Peyer's patch (tissue), 4 donors: ENCODE measurements around the gene RBM20. TPM values are rescaled to one million over a fixed set of nuclear protein-coding genes. Genes with fewer than 3 reads are reported as not detected.
"Not testable (repeated sequence)": the region's sequence is repeated elsewhere in the genome, so short reads cannot be mapped to it uniquely, and the experiment has no call there.

Experiments
- DNase-seq, 3 donors: peaks; one replicate each; pipeline ENCODE4 v3.0.0-alpha.2; 2017 to 2019
- H3K27ac ChIP-seq, 4 donors: fragments of 200-600 bp; sonication (generic); one replicate each; pipeline ENCODE4 v1.5.1; 2016 to 2019
- H3K27me3 ChIP-seq, 2 donors: fragments of 200-600 bp; sonication (generic); one replicate each; pipeline ENCODE4 v1.5.1; 2019
- H3K36me3 ChIP-seq, 3 donors: fragments of 200-600 bp; sonication (generic); one replicate each; pipeline ENCODE4 v1.5.1; 2016 to 2019
- H3K4me1 ChIP-seq, 4 donors: fragments of 200-600 bp; sonication (generic); one replicate each; pipeline ENCODE4 v1.5.1; 2016 to 2019
- H3K4me3 ChIP-seq, 4 donors: fragments of 200-600 bp; sonication (generic); 1 replicate in 3 of 4; 2 replicates in 1 of 4; pipeline ENCODE4 v1.5.1; 2016 to 2019; ENCODE audit warnings: mild to moderate bottlenecking in 1 of 4
- H3K9me3 ChIP-seq, 4 donors: fragments of 200-600 bp; sonication (generic); one replicate each; pipeline ENCODE4 v1.5.1; 2016 to 2019; ENCODE audit warnings: mild to moderate bottlenecking in 1 of 4
- POLR2A ChIP-seq, 2 donors: fragments of 450-650 bp; IDR thresholded peaks; one replicate each; pipeline ENCODE4 v1.5.1; 2017; ENCODE audit warnings: antibody characterized with exemption in 2 of 2, mild to moderate bottlenecking in 2 of 2, moderate library complexity in 2 of 2
- total RNA-seq, 4 donors: library from RNA; depleted of rRNA; stranded (reverse); fragments of >200 nt; gene quantifications; one replicate each; pipeline ENCODE4 v1.1.0, GENCODE V29; 2016
- TF ChIP-seq, protein P1 (sequence below), 6 experiments: fragments of 450-650 bp in 4 of 6; fragments of 200-600 bp in 2 of 6; sonication (generic) in 1 of 6; IDR thresholded peaks; one replicate each; pipeline ENCODE4 v1.5.1; 2017 to 2019; ENCODE audit warnings: antibody characterized with exemption in 6 of 6, mild to moderate bottlenecking in 3 of 6, moderate library complexity in 1 of 6

Gene RBM20
- total RNA-seq, 4 donors from 2014 or later: 0.80 to 4.1 (median 1.2) TPM

- DNase-seq: no peak
- no peaks in the 10 kb centered on the region for H3K9me3 ChIP-seq
- no peaks in the 10 kb centered on the region for H3K36me3 ChIP-seq
- H3K27ac ChIP-seq: no peak overlapping the region
- no peaks in the 10 kb centered on the region for H3K4me1 ChIP-seq
- H3K4me3 ChIP-seq: no peak overlapping the region
- TF ChIP-seq POLR2A (IDR thresholded peaks at IDR 0.05): no peak
- TF ChIP-seq, protein P1, sequence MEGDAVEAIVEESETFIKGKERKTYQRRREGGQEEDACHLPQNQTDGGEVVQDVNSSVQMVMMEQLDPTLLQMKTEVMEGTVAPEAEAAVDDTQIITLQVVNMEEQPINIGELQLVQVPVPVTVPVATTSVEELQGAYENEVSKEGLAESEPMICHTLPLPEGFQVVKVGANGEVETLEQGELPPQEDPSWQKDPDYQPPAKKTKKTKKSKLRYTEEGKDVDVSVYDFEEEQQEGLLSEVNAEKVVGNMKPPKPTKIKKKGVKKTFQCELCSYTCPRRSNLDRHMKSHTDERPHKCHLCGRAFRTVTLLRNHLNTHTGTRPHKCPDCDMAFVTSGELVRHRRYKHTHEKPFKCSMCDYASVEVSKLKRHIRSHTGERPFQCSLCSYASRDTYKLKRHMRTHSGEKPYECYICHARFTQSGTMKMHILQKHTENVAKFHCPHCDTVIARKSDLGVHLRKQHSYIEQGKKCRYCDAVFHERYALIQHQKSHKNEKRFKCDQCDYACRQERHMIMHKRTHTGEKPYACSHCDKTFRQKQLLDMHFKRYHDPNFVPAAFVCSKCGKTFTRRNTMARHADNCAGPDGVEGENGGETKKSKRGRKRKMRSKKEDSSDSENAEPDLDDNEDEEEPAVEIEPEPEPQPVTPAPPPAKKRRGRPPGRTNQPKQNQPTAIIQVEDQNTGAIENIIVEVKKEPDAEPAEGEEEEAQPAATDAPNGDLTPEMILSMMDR (IDR thresholded peaks at IDR 0.05): no peak
- H3K27me3 ChIP-seq: no peaks in the 10 kb centered on the region
These were observed 24.4 kb upstream of the RBM20 start for GRCh38 chr10:110619514-110620397.

GRCh38 chr10:110620398-110620719, 23.8 kb upstream of the RBM20 start:
- H3K36me3 ChIP-seq: no peaks in the 10 kb centered on the region
- no peaks in the 10 kb centered on the region for H3K4me1 ChIP-seq
- no peak for DNase-seq
- H3K9me3 ChIP-seq: no peaks in the 10 kb centered on the region
- no peak for TF ChIP-seq POLR2A (IDR thresholded peaks at IDR 0.05)
- TF ChIP-seq, protein P1 (IDR thresholded peaks at IDR 0.05): no peak
- H3K27ac ChIP-seq: no peak overlapping the region
- no peaks in the 10 kb centered on the region for H3K27me3 ChIP-seq
- H3K4me3 ChIP-seq: no peak overlapping the region

DNA sequence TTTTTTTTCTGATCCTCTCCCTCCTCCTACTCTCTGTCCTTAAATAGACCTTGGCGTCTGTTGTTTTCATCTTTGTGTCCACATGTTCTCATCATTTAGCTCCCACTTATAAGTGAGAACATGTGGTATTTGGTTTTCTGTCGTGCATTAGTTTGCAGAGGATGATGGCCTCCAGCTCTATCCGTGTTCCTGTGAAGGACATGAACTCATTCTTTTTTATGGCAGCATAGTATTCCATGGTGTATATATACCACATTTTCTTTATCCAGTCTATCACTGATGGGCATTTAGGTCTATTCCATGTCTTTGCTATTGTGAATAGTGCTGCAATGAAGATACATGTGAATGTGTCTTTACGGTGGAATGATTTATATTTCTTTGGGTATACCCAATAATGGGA, 20.8 kb upstream of the RBM20 start:
- DNase-seq, H3K4me1 ChIP-seq, H3K36me3 ChIP-seq, H3K9me3 ChIP-seq, H3K4me3 ChIP-seq, H3K27me3 ChIP-seq, H3K27ac ChIP-seq: not testable (repeated sequence)

DNA sequence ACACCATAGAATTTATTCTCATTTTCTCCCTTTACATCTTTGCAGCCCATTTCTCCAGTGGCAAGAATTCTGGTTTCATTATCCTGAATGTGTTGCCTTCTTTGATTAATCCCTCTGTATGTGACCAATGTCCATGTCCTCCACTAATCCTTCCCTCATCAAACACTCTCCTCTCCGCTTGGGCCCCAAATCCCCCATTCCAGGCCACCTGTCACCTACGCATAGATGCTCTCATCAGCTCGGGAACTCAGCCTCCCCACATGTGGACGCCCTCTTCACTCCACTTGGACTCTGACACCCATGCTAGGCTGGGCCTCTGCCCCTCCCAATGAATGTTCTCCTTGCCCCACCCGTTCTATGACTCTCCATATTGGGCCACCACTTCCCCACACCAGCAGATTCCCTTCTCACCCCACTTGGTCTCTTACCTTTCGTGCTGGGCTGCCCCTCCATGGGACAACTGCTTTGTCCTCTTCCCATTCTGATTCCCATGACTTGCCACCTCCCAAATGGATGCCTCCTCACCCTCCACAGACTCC, 18.7 kb upstream of the RBM20 start:
- no peaks in the 10 kb centered on the region for H3K36me3 ChIP-seq
- H3K27me3 ChIP-seq: no peaks in the 10 kb centered on the region
- no peaks in the 10 kb centered on the region for H3K4me1 ChIP-seq
- H3K27ac ChIP-seq: peak overlapping the region in 2 of 4 donors; percentile 74 to 82
- peak in 2 of 3 donors; percentile 62 to 70 for DNase-seq
- no peaks in the 10 kb centered on the region for H3K9me3 ChIP-seq
- H3K4me3 ChIP-seq: no peak overlapping the region
- TF ChIP-seq, protein P1 (IDR thresholded peaks at IDR 0.05): no peak
- TF ChIP-seq POLR2A (IDR thresholded peaks at IDR 0.05): peak in 1 of 2 donors; percentile 13

DNA sequence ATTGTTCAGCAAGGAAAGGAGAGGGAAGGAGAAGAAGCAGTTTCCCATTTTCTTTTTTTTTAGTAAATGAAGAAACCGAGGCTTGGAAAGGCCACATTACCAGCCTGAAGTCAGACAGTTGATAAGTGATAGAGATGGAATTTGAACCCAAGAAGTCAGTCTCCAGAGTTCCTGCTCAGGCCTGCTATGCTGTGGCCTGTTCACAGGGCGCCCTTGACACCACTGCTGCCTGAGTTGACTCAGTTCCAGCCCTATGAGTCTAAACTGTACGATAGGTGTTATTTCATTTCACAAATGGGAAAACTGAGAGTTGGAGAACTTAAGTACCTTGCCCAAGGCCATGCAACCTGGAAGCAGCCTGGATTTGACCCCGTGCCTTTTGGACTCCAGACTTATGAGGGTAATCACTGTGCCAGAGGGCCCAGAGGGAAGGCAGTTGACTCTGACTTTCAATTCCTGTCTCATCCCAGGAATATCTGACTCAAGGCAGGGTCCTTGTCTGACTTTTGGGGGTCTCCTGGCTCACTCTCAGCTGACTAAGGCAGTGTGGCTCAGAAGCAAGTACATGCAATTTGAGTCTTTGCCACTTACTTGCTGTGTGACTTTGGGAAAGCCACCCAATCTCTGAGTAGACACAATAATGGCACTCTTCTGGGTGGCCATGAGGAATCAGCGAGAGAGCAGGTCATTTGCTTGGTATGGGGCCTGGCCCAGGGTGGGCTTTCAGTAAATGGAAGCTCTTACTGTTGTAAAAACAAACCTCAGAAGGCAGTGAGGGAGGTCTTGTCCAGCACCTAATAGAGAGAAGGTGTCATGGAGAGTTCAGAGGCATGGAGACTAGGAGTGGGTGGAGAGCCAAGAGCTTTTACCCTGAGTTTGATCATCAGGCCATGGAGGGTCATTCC, 17.9 kb upstream of the RBM20 start:
- peak in 2 of 3 donors; percentile 57 to 66 for DNase-seq
- H3K27ac ChIP-seq: peak overlapping the region in 2 of 4 donors; percentile 74 to 82
- no peaks in the 10 kb centered on the region for H3K36me3 ChIP-seq
- H3K4me3 ChIP-seq: no peak overlapping the region
- H3K27me3 ChIP-seq: no peaks in the 10 kb centered on the region
- no peaks in the 10 kb centered on the region for H3K9me3 ChIP-seq
- TF ChIP-seq, protein P1 (IDR thresholded peaks at IDR 0.05): no peak
- TF ChIP-seq POLR2A (IDR thresholded peaks at IDR 0.05): no peak
- H3K4me1 ChIP-seq: no peaks in the 10 kb centered on the region
